ENCODE data around the gene C4A. TPM values are rescaled to one million over a fixed set of nuclear protein-coding genes. Genes with fewer than 3 reads are reported as not detected.

The C4A gene
- total and polyA plus RNA-seq, 2 of the 8 experiments (the other 6 are each of a cell fraction or from before 2014, with no cell fraction given) = 0.62 to 2.4 TPM

- TF ChIP-seq KDM4A (IDR thresholded peaks at IDR 0.05; ENCODE audit: low read depth, low read length, severe bottlenecking) (peak; percentile 96), SP2 (IDR thresholded peaks at IDR 0.05; ENCODE audit: low read length) (no peak), YY1 (IDR thresholded peaks at IDR 0.05; ENCODE audit: low read depth, low read length) (0 out of 2 replicates have a peak, but pooled peaks have one; percentile 73), TCF12 (IDR thresholded peaks at IDR 0.05; ENCODE audit: low read depth, low read length) (0 out of 2 replicates have a peak, but pooled peaks have one; percentile 65), GTF2F1 (IDR thresholded peaks at IDR 0.05; ENCODE audit: borderline replicate concordance, low read depth, low read length) (no peak), TEAD4 (IDR thresholded peaks at IDR 0.05; ENCODE audit: low read depth, low read length) (no peak), TAF7 (optimal IDR thresholded peaks at IDR 0.05; ENCODE audit: borderline replicate concordance, low read depth, low read length) (peak; percentile 66), SP1 (IDR thresholded peaks at IDR 0.05; ENCODE audit: low read depth, low read length) (peak; percentile 79), HDAC6 (IDR thresholded peaks at IDR 0.05; ENCODE audit: low read depth, low read length) (no peak), RBBP5 (IDR thresholded peaks at IDR 0.05; ENCODE audit: borderline replicate concordance, low read depth, low read length) (0 out of 2 replicates have a peak, but pooled peaks have one; percentile 67), ATF2 (IDR thresholded peaks at IDR 0.05; ENCODE audit: low read length) (peak; percentile 58; the same call in 1 of the 2 replicates), POLR2AphosphoS5 (IDR thresholded peaks at IDR 0.05; ENCODE audit: low read depth, low read length) (no peak), SIRT6 (IDR thresholded peaks at IDR 0.05; ENCODE audit: low read length) (no peak), SIX5 (IDR thresholded peaks at IDR 0.05; ENCODE audit: low read depth, low read length) (peak; percentile 37; the same call in 1 of the 2 replicates), MAX (IDR thresholded peaks at IDR 0.05) (peak; percentile 60), CBX8 (IDR thresholded peaks at IDR 0.05; ENCODE audit: borderline replicate concordance, low read depth, low read length) (no peak), BCL11A (IDR thresholded peaks at IDR 0.05; ENCODE audit: low read depth in 2 of 2, low read length in 2 of 2) (no peak), ASH2L (IDR thresholded peaks at IDR 0.05; ENCODE audit: low read length) (peak; percentile 85), MAFK (IDR thresholded peaks at IDR 0.05; ENCODE audit: low read depth, low read length) (no peak), JUND (IDR thresholded peaks at IDR 0.05; ENCODE audit: low read length) (0 out of 2 replicates have a peak, but pooled peaks have one; percentile 3), CBX5 (IDR thresholded peaks at IDR 0.05; ENCODE audit: low read depth, low read length) (no peak), GABPA (IDR thresholded peaks at IDR 0.05; ENCODE audit: borderline replicate concordance, insufficient read depth, low read length) (peak; percentile 98), CHD2 (IDR thresholded peaks at IDR 0.05; ENCODE audit: low read length) (peak; percentile 80)
These were observed 22.8 kb upstream of the C4A start, which contains the start of the genes NELFE and SKIC2 (continued) for GRCh38 chr6:31958741-31959739.

All from H1 (cell line).